T-helper 2 cell treated with Interferon-gamma antibody and Interleukin-4, amounts not matched to agents 100 ng/mL and 5 ng/mL, for 36 hours (primary cell): Measurements from ENCODE around the gene SP140L. TPM values are rescaled to one million over a fixed set of nuclear protein-coding genes. Genes with fewer than 3 reads are reported as not detected.
"Not testable (repeated sequence)": the region's sequence is repeated elsewhere in the genome, so short reads cannot be mapped to it uniquely, and the experiment has no call there.

Experiments
- intact Hi-C: fragments of 100-400 bp; cut with micrococcal nuclease; formaldehyde crosslinking; loops from one replicate; pipeline ENCODE4 v1.15.1; 2023
- total RNA-seq: library from RNA; stranded (reverse); gene quantifications from 2 replicates; pipeline ENCODE4 v1.2.3, GENCODE V29; 2022

Gene SP140L
- total RNA-seq, result 120 and 122 TPM in 2 replicates

DNA sequence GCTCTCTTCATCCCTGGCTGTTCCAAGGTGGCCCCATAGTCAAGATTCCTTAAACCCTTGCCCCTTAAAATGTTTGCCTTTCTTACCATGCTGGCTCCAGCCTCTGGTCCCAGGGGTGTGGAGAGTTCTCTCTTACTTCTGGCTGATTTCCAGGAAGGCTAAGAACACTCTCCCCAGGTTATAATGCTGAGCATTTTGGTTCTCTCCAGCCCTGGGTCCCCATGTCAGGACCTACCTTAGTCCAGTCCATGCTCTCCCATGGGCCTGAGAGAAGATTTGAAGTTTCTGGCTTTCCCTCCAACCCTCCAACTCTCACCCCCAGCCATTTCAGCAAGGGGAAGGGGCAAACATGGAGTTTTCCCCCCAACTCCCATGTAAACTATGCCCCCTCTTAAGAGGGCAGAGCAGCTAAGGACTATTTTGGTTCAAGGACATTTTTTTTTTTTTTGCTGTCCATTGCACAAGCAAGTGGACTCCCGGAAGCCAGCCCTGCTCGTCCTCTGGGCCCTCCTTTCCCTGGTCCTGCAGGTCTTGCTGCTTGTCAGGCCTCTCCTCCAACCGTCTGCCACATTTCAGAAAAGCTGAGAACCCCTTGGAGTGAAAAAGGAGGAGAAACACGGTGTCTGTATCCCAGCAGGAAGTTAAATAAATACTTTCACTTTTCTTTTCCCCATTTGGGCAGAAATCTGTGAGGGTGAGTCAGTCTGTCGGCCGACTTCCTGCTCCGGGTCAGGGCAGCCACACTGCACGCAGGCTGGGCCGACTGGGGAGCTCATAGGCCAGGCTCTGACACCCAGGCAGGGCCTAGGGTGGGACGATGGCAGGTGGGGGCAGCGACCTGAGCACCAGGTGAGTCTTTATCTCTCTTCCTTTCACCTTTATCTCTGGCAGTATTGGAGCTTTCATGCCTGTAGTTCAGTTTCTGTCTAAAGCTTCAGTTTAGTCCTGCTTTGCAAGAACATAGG, at the start of gene SP140L:
Gene SP140L (plus strand): TSS at position 741 of the 965 bp plus-strand sequence. CDS start 77 bp downstream, at position 818.
- intact Hi-C loops, result loop anchor here (1.0 to 10.0 kb wide), 7 partner anchors 7 to 404 kb away; partner anchors contain the start of genes CAB39, FBXO36, SLC16A14 and SP100

DNA sequence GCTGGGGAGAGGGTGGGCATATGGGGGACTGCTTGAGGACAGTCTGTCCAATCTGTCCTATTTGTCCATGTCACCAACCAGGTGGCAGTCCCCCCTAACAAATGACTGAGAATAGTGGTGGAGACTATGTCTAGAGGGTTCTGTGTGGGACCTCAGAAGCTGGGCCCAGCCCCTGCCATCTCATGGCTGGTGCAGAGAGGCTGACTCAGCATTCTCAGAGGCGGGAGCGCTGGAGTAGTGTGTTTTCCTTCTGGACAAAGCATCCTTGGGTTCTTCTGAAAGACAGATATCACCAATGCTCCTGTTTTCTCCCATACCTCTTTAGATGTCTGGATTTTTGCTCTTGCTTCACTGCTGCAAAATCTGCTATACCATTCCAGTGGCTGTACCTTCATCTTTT, 44.1 kb upstream of the SP140L start:
- intact Hi-C loops, result no loop called here

DNA sequence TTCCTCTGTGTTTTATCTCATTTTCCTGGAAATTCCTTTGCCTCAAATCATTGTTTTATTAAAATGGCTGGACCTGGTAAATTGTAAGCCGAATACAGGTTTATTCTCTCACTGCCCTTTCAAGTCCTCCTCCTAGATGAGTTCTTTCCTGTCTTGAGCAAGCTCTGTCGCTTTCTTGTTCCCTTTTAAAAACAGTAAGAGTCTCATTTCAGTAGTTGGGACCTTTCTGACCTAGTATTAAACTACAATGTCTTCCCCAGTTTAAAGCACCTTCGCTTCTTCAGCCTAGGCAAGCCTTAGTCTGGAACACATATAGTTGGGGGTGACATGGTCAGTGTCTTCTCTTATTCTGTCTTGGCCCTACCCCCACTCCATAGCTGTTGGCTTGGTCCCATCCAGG, 40.9 kb upstream of the SP140L start:
- intact Hi-C loops, result no loop called here

DNA sequence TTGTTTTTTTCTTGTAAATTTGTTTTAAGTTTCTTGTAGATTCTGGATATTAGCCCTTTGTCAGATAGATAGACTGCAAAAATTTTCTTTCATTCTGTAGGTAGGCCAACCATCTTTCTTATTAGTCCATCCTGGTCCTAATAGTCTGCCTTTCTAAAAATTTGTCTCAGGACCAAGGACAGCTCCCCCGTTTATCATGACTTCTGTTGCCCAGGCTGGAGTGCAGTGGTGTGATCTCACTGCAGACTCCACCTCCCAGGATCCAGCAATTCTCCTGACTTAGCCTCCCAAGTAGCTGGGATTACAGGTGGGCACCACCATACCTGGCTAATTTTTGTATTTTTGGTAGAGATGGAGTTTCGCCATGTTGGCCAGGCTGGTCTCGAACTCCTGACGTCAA, 37.7 kb upstream of the SP140L start:
- intact Hi-C loops, result not testable (repeated sequence)

DNA sequence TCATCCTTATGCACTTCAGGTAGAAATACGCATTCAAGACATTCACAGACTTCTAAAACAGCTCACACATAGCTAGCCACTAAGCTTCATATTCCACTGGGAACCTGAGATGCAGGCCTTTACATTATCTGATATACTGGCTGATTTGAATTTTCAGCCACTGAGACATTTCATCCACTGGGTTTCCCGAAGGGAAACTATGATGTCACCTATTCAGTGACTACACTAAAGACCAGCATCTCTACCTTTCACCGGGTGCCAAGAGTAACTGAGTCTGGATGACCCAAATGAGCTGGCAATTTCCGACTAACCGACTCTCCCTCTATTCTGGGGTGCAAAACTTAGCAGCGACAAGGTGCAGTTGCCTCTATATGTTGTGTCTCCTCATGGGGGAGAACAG, 31.8 kb upstream of the SP140L start:
- intact Hi-C loops, result no loop called here

DNA sequence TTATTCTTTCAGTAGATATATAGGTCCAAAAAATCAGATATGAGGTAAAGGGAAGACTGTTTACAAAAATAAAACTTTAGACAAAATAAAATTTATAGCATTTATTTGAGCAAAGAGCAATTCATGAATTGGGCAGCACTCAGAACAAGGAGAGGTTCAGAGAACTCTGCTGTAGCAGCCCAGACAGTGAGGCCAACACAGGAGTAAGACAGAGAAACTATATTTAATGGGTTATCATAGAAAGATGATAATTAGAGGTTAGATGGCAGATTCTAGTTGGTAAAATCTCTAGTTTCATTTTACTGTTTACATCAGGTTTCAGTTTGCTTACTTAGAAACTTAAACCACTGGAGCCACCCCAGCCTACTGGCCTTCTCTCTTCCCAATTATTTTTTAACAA, 30.1 kb upstream of the SP140L start:
- intact Hi-C loops, result no loop called here

DNA sequence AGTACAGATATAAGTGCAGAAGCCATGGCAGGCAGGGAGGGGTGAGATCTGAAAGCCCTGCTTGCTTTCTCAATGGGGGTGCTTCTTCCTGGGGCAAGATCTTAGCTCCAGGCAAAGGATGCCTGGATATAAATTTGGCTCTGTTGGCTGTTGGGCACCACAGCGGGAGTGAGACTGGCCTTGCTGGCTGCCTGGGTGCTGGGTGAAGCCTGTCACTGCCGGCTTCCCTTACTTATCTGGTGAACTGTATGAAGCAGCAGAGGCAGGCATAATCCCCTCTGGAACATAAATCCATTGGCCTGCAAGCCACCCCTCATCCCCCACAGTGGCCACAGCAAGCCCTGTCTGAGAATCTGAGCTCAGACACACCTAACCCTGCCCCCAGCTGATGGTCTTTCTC, 27.4 kb upstream of the SP140L start:
- intact Hi-C loops, result no loop called here

DNA sequence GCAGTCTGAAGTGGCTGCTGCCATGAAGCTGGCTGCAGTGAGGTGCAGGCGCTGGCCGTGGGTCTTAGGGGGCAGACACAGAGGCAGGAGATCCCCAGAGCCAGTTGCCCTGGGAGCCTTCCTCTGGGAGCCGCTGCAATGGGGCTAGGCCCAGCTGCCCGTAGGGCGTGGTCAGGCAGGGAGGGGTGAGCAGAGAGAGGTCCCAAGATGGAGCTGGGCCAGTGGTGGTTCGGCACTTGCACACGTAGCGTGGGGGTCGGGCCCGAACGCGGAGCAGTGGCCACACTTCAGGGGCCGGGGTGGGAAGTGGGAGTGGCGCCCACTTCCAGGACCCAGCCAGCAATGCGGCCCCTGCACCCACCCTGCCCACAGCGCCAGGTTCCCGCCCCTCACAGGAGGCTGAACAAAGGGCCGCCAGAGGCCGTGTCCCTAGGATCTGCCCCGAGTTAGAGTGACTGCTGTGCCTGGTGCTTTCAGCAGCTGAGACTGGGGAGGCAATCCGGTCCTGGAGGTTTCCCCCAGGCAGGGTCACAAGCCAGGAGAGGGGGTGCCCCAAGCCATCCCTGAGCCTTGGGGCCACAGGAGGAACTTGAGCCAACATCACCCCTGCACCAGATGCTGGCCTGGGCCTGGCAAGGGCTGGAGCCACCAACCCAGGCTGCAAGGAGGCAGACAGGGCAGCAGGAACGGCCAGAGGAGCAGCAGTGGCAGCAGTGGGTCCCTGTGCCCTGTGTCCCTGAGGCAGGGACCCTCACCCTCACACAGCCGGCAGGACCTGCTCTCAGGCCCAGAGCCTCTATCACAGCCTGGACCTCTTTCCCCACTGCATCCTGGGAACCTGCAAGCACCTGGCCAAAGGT, 21.3 kb upstream of the SP140L start:
- intact Hi-C loops, result no loop called here

DNA sequence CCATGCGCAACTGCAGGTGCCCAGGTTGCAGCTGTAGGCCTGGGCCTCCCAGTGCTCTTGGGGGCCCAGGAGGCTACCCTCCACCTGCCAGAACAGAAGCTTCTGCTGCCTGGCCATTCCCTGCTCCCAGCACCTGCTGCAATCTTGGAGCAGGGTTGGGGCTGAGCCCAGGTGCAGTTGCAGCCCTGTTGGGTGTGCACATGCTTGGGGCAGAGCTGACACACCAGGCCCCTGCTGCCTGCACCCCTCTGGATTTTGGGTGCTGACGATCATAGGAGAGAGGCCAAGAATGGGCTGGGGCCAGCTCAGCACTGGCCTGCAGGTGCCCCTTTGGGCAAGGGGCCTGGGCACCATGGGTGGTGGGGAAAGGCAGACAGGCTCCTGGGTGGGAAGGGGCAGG, 20.5 kb upstream of the SP140L start:
- intact Hi-C loops, result no loop called here

DNA sequence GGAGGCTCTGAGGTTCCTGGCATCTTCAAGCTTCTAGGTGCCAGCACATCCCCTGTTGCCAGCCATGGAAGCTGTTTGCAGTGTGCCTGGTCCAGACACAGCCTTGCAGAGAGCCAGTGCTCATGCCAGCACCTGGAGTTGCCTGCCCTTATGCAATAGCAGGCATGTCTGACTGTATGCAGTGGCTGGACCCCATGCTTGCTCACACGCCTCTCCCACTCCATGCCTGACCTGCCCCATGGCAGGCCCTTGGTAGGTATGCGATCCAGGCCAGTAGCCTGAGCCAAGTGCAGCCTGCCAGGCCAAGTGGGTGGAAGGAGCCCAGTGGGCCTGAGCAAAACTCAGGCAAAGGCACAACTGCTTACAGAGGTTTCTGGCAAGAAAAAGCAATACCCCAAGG, 19.5 kb upstream of the SP140L start:
- intact Hi-C loops, result no loop called here

DNA sequence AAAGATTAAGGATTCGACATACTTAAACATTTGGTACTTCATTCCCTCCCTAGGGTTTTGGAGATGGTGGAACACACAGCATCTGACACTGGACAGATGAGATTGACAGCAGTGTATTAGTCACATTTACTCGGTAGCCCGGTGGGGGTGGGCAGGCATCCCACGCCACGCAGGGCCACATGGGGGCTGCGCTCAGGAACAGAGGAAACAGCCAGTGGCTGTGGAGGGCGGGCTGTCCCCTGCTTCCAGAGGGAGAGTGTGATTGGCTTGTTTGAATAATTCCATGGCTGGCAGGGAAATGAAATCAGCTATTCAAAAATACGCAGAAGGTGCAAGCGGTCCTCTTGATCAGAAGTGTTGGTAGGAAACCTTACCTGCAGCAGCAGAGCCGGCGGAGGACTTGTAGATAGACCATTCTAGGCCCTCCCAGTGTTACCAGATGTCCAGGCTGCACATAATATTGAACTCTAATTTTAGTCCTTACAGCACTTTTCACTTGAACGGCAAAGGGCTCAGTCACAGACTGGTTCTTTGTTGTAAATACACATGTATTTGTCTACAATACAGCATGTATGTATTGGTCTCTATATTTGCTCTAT, 18.5 kb upstream of the SP140L start:
- intact Hi-C loops, result no loop called here

DNA sequence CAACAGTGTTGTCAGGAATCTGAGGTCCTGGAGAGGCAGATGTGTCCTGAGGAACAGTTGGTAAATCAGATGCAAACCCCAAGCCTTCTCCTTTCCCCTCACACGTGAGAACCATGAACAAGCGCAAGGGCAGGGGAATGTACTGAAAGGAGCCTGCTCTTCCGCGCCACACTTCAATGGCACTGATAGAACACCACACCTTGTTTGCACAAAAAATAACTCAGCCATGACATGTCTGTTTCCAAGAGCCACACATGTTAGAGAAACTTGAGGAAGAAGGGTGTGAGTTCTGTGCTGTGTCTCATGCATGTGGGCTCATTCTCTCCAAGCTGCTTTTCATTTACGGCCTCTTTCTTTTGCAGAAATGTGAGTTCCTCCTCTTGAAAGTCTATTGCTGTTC, 16.2 kb upstream of the SP140L start:
- intact Hi-C loops, result not testable (repeated sequence)

DNA sequence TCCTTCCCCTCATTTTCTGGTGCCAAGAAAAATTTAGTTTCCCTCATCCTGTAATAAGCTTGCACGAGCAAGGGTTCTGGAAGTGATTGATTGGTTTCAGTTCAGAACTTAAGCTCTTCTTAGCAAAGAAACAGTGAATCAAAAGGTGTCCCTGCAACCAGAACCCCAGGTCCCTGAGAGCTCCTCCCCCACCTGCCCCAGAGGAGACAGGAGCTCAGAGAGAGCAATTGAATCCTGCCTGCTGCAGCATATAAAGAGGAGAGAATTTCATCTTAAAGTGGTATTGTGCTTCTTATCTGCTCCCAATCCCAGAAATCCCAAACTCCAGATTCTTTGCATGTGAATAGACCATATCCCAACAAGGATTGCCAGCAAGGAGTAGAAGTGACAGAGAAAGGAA, 15.4 kb upstream of the SP140L start:
- intact Hi-C loops, result not testable (repeated sequence)

DNA sequence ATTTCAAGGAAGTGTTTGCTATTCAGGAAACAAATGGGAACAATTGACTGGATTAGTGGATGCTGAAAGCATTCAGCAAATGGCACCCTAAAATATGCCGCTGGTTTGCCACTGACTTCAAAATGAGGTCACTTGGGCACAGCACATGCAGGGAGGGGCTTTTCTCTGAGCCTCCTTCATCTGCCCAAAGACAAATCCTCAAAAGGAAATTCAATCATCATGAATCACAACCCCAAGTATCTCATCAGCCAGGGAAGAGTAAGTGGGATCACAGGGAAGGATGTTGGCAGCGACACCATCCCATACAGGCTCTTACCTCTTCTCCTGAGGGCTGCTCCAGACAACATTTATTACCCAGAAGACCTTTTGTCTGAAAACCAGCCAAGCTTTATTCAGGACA, 14.4 kb upstream of the SP140L start:
- intact Hi-C loops, result no loop called here

DNA sequence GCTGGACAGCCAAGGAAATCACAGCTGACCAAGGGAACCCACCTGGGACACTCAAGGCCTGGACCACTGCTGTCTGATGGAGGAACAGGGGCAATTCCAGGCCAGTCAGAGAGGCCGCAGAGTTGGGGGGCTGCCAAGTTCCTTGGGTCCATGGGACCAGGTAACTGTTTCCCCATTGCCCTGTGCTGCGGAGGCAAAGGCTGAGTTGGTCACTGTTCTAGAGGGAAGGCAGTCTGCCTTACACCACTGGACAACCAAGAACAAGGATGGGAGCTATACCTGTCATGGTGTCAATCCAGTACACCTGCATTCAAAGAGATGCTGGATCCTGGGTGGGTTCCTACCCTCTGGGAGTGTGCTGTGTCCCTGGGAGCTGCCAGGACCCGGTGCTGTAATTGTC, 9.6 kb upstream of the SP140L start:
- intact Hi-C loops, result loop anchor here (5.0 kb wide), 1 partner anchor 475 kb away; no protein-coding TSS in a partner anchor

DNA sequence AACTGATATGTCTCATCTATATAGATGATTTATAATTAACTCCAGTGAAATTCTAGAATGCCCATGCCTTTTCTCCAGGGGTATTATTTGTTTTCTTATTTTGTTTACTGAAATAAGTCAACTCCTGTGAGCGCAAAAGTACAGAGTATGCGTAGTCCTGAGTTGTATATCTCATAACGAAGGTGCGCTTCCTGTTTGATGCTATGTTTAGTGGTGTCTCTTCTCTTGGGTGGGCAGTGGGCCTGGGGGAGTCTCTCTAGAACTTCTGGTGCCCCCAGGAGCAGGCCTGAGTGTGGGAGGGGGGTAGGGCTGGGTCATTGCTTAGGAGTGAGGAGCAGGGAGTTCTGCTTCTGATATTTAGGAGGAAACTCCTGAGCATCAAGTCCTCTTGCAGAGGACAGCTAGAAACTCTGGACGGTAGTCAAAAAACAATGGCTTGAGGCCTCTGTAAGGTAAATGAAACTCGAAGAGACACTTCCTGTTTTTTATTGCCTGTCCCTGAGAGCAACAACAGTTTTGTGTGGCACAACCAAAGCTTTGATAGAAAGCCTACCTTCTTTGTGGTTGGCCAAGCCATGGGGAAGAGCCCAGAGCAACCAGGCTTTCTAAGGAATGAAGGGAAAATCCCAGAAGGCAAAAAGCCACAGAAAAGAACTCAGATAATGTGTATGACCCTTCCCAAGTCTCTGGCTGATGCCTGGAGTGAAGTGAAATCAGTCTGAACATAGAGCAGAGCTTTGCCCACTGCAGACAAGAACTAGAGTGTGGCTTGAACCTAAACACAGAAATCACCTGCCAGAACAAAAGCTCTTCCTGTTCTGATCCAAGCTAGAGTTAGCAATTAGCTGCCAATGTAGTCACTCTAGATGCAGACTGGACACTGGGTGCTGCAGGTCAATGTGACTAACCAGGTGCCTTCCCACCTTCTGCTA, 8.5 kb upstream of the SP140L start:
- intact Hi-C loops, result loop anchor here (1.0 to 5.0 kb wide), 7 partner anchors 9 to 474 kb away; partner anchors contain the start of genes SP110 and SP140L

DNA sequence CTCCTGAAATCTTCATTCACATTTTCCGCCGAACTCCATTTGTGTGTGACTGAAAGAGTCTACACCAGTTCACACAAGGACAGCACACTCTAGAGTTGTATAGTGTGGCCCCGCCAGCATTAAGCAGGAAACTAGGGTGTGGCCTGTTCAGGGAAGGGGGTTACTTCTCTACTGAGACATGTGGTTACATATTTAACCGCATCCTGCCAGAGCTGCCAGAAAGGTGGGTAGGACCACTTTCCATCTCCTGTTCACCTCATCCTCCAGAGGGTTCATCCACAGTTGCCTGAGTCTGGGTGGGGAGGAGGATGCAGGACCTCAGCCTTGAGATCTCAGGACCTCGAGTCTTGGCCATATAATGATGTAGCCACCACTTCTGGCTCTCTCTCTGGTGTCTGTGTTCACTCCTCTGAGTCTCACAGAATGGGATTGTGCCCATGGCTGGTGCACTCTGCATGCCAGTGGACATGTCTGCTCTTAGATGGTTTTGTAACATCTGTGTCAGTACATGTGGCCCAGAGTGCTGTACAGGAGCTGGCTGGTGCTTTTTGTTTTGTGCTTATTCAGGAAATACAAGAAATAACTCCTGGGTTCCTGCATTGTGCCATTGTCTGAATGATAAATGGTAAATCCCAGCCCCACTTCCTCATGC, 7.7 kb upstream of the SP140L start:
- intact Hi-C loops, result loop anchor here (1.0 to 5.0 kb wide), 7 partner anchors 8 to 473 kb away; partner anchors contain the start of genes SP110 and SP140L

DNA sequence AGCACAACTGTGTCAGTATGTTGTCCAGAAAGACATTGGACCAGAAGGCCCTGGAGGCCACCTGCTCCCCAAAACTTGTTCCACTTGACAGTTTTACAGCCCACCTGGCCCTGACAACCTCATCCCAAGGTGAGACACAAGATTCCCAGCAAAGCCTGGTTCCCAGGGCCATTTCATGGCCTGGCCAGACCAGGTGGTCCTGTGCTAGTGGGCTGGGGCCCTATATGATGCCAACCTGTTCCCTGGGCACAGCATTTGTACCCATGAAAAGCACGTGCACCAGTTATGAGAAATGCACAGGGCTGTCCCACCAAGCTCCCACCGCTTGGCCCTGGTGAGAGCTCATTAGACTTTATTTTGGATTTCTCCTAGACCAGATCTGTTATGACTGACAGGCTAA, 6.0 kb upstream of the SP140L start:
- intact Hi-C loops, result loop anchor here (10.0 kb wide), 1 partner anchor 256 kb away; the partner anchor contains the start of gene SLC16A14

DNA sequence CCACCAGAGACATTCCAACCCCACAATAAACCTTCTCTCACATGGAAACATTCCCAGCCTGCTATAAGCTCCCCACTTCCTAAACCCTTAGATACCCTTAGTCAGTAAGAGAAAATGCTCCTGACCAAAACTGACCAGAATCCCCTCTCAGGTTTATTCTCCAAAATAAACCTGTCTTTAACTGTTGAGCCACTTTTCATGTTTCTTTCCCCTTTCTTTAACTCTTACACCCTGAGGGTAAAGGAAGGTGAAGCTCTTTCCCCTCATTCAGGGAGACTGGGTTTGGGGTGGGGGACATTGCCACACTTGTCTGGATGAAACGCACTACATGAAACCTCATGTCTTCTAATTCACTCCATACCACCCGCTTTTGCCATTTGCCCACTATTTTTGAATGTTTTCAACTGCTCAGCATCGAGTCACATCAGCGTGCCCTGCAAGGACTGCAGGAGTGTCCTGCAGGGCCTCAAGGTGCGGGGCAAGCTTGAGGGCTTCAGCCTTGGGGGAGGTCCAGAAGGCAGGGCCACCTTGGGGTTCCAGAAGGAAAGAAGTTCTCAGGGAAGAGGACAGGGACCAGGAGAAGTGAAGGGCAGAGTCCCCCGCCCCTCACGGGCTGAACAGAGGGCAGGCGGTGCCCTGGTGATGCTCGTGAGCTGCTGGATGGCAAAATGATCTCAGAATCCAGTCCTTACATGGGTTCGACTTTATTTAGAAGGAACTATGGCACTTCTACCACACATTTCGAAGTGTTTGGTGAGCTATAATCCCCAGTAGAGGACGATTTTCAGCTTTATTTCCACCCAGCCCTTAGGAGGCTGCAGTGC, 4.2 kb upstream of the SP140L start:
- intact Hi-C loops, result loop anchor here (10.0 kb wide), 1 partner anchor 258 kb away; the partner anchor contains the start of gene SLC16A14
